ENCODE measurements around the gene PCDHA10.
A peak's percentile ranks its signal among the peaks of the same experiment; 100 is the strongest.

PCDHA10 gene

DNA sequence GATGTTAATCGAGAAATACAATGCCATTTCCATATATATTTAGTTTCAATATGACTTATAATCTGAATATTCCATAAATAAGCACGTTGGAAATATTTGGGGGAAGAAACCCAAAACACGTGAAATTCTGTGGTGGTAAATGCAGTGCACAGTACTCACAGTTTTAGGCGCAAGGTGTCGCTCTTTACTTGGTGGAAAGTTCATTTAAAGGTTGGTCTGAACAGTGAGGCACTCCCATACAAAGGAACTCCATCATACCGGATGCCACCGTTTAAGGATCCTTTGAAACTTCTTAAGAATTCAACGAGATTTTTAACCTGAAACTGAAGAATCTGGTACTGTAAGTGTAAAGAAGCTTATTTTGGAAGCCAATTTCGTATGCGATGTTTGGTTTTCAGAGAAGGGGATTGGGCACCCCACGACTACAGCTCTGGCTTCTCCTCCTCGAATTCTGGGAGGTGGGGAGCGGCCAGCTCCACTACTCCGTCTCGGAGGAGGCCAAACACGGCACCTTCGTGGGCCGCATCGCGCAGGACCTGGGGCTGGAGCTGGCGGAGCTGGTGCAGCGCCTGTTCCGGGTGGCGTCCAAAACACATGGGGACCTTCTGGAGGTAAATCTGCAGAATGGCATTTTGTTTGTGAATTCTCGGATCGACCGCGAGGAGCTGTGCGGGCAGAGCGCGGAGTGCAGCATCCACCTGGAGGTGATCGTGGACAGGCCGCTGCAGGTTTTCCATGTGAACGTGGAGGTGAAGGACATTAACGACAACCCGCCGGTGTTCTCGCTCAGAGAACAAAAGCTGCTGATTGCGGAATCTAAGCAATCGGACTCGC, 13.2 kb downstream of the PCDHA10 start, which contains the start of gene PCDHA11:
Gene PCDHA11, plus strand, starts transcription at position 237 of the 834 bp plus-strand sequence. Its CDS starts 147 bp downstream, at position 384.
- Histone ChIP-seq H2AK5ac (ENCODE audit: low read length, severe bottlenecking) (no peak within 1 kb of the TSS), H2BK5ac (ENCODE audit: low read depth, low read length, poor library complexity, severe bottlenecking) (no peak within 1 kb of the TSS), H3K36me3 (ENCODE audit: control insufficient read depth in 1 of 2, insufficient read depth in 2 of 2, low read depth in 1 of 2, low read length in 2 of 2) (peaks cover 0 to 18% of the 10 kb centered on the region in 2 experiments), H2AFZ (ENCODE audit: low read depth, low read length) (no peak within 1 kb of the TSS), H4K8ac (ENCODE audit: low read length) (no peak within 1 kb of the TSS), H3K4ac (ENCODE audit: low read depth in 1 of 2, low read length in 2 of 2) (no peak within 1 kb of the TSS), H3K4me2 (ENCODE audit: low read length, poor library complexity, severe bottlenecking) (no peak within 1 kb of the TSS), H3K27ac (ENCODE audit: low read length, poor library complexity, severe bottlenecking) (no peak within 1 kb of the TSS), H2BK12ac (ENCODE audit: low read length in 2 of 2) (no peak within 1 kb of the TSS), H3K14ac (ENCODE audit: low read length in 2 of 2) (no peak within 1 kb of the TSS), H3K9me3 (ENCODE audit: control insufficient read depth, low read length) (peaks cover 63% of the 10 kb centered on the region), H2BK15ac (ENCODE audit: low read depth, poor library complexity, severe bottlenecking) (no peak within 1 kb of the TSS), H4K91ac (ENCODE audit: low read length) (no peak within 1 kb of the TSS), H3K18ac (ENCODE audit: low read depth in 1 of 2, low read length in 2 of 2) (no peak within 1 kb of the TSS), H3K9ac (ENCODE audit: low read length) (no peak within 1 kb of the TSS), H3K4me1 (ENCODE audit: control insufficient read depth, insufficient read depth, low read depth, low read length) (no peaks in the 10 kb centered on the region), H3K4me3 (ENCODE audit: insufficient read depth in 1 of 2, low read depth in 1 of 2, low read length in 2 of 2) (peak within 1 kb of the TSS in 1 of 2 experiments; percentile 36), H3K23ac (ENCODE audit: low read length in 2 of 2) (no peak within 1 kb of the TSS), H2BK120ac (ENCODE audit: low read depth, low read length) (no peak within 1 kb of the TSS), H3K79me1 (replicated peaks; ENCODE audit: low read length, poor library complexity, severe bottlenecking) (no peaks in the 10 kb centered on the region), H3K27me3 (ENCODE audit: control insufficient read depth in 1 of 2, insufficient read depth in 1 of 2, low read length in 2 of 2) (no peaks in the 10 kb centered on the region)
- DNase-seq, result no peak
- 83% methylated on average over 40 of the region's 41 CpGs for WGBS

DNA sequence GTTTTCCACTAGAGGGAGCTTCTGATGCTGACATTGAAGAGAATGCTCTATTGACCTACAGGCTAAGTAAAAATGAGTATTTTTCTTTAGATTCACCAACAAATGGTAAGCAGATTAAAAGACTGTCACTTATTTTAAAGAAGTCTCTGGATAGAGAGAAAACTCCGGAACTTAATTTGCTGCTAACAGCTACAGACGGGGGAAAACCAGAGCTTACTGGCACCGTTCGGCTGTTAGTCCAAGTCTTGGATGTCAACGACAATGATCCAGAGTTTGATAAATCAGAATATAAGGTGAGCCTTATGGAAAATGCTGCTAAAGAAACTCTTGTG, 13.8 kb downstream of the PCDHA10 start:
- 95% methylated on average over 5 of the region's 5 CpGs for WGBS
- Histone ChIP-seq H3K79me1 (replicated peaks; ENCODE audit: low read length, poor library complexity, severe bottlenecking) (no peaks in the 10 kb centered on the region), H3K27ac (ENCODE audit: low read length, poor library complexity, severe bottlenecking) (no peak overlapping the region), H3K36me3 (ENCODE audit: control insufficient read depth in 1 of 2, insufficient read depth in 2 of 2, low read depth in 1 of 2, low read length in 2 of 2) (peaks cover 0 to 18% of the 10 kb centered on the region in 2 experiments), H3K4me3 (ENCODE audit: insufficient read depth in 1 of 2, low read depth in 1 of 2, low read length in 2 of 2) (no peak overlapping the region), H2BK15ac (ENCODE audit: low read depth, poor library complexity, severe bottlenecking) (no peak overlapping the region), H2AFZ (ENCODE audit: low read depth, low read length) (no peak overlapping the region), H2BK12ac (ENCODE audit: low read length in 2 of 2) (no peak overlapping the region), H3K4me2 (ENCODE audit: low read length, poor library complexity, severe bottlenecking) (no peak overlapping the region), H3K4ac (ENCODE audit: low read depth in 1 of 2, low read length in 2 of 2) (no peak overlapping the region), H2BK5ac (ENCODE audit: low read depth, low read length, poor library complexity, severe bottlenecking) (no peak overlapping the region), H4K8ac (ENCODE audit: low read length) (no peak overlapping the region), H2AK5ac (ENCODE audit: low read length, severe bottlenecking) (no peak overlapping the region), H2BK120ac (ENCODE audit: low read depth, low read length) (no peak overlapping the region), H3K4me1 (ENCODE audit: control insufficient read depth, insufficient read depth, low read depth, low read length) (no peaks in the 10 kb centered on the region), H3K18ac (ENCODE audit: low read depth in 1 of 2, low read length in 2 of 2) (no peak overlapping the region), H3K9ac (ENCODE audit: low read length) (no peak overlapping the region), H3K23ac (ENCODE audit: low read length in 2 of 2) (no peak overlapping the region), H3K14ac (ENCODE audit: low read length in 2 of 2) (no peak overlapping the region), H3K27me3 (ENCODE audit: control insufficient read depth in 1 of 2, insufficient read depth in 1 of 2, low read length in 2 of 2) (no peaks in the 10 kb centered on the region), H3K9me3 (ENCODE audit: control insufficient read depth, low read length) (peaks cover 64% of the 10 kb centered on the region), H4K91ac (ENCODE audit: low read length) (no peak overlapping the region)
- no peak for DNase-seq

DNA sequence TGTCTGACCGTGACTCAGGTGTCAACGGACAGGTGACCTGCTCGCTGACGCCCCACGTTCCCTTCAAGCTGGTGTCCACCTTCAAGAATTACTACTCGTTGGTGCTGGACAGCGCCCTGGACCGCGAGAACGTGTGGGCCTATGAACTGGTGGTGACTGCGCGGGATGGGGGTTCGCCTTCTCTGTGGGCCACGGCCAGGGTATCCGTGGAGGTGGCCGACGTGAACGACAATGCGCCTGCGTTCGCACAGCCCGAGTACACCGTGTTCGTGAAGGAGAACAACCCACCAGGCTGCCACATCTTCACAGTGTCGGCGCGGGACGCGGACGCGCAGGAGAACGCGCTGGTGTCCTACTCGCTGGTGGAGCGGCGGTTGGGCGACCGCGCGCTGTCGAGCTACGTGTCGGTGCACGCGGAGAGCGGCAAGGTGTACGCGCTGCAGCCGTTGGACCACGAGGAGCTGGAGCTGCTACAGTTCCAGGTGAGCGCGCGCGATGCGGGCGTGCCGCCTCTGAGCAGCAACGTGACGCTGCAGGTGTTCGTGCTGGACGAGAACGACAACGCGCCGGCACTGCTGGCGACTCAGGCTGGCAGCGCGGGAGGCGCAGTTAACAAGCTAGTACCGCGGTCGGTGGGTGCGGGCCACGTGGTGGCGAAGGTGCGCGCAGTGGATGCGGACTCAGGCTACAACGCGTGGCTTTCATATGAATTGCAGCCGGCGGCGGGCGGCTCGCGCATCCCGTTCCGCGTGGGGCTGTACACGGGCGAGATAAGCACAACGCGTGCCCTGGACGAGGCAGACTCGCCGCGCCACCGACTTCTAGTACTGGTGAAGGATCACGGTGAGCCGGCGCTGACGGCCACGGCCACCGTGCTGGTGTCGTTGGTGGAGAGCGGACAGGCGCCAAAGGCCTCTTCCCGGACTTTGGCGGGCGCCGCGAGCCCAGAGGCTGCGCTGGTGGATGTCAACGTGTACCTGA, 14.8 kb downstream of the PCDHA10 start:
- Histone ChIP-seq H3K9me3 (ENCODE audit: control insufficient read depth, low read length) (peaks cover 64% of the 10 kb centered on the region), H3K27me3 (ENCODE audit: control insufficient read depth in 1 of 2, insufficient read depth in 1 of 2, low read length in 2 of 2) (no peaks in the 10 kb centered on the region), H3K14ac (ENCODE audit: low read length in 2 of 2) (no peak overlapping the region), H3K27ac (ENCODE audit: low read length, poor library complexity, severe bottlenecking) (no peak overlapping the region), H2BK5ac (ENCODE audit: low read depth, low read length, poor library complexity, severe bottlenecking) (no peak overlapping the region), H2BK120ac (ENCODE audit: low read depth, low read length) (no peak overlapping the region), H3K9ac (ENCODE audit: low read length) (no peak overlapping the region), H3K36me3 (ENCODE audit: control insufficient read depth in 1 of 2, insufficient read depth in 2 of 2, low read depth in 1 of 2, low read length in 2 of 2) (peaks cover 0 to 18% of the 10 kb centered on the region in 2 experiments), H3K23ac (ENCODE audit: low read length in 2 of 2) (no peak overlapping the region), H4K91ac (ENCODE audit: low read length) (no peak overlapping the region), H2AFZ (ENCODE audit: low read depth, low read length) (no peak overlapping the region), H3K79me1 (replicated peaks; ENCODE audit: low read length, poor library complexity, severe bottlenecking) (no peaks in the 10 kb centered on the region), H3K4me3 (ENCODE audit: insufficient read depth in 1 of 2, low read depth in 1 of 2, low read length in 2 of 2) (no peak overlapping the region), H3K4ac (ENCODE audit: low read depth in 1 of 2, low read length in 2 of 2) (no peak overlapping the region), H3K4me1 (ENCODE audit: control insufficient read depth, insufficient read depth, low read depth, low read length) (no peaks in the 10 kb centered on the region), H3K18ac (ENCODE audit: low read depth in 1 of 2, low read length in 2 of 2) (no peak overlapping the region), H4K8ac (ENCODE audit: low read length) (no peak overlapping the region), H2BK12ac (ENCODE audit: low read length in 2 of 2) (no peak overlapping the region), H3K4me2 (ENCODE audit: low read length, poor library complexity, severe bottlenecking) (no peak overlapping the region), H2AK5ac (ENCODE audit: low read length, severe bottlenecking) (no peak overlapping the region), H2BK15ac (ENCODE audit: low read depth, poor library complexity, severe bottlenecking) (no peak overlapping the region)
- no peak for DNase-seq
- WGBS, result 98% methylated on average over 114 of the region's 114 CpGs

Measured in mesenchymal stem cell (in vitro differentiated cells and primary cell).